ENCODE results near the gene DNASE1L3.

DNASE1L3 gene

GRCh38 chr3:58210761-58211460 is at the start of gene DNASE1L3:
Gene DNASE1L3, minus strand, starts transcription at chr3:58210972. Its CDS starts 66 bp downstream, at chr3:58210906.
- TF ChIP-seq GATA3 (IDR thresholded peaks at IDR 0.05; ENCODE audit: low read depth, low read length) = no peak
- TF ChIP-seq GATA2 (IDR thresholded peaks at IDR 0.05; ENCODE audit: low read depth, low read length) = no peak

- TF ChIP-seq GATA2 (IDR thresholded peaks at IDR 0.05; ENCODE audit: low read depth, low read length) (no peak), GATA3 (IDR thresholded peaks at IDR 0.05; ENCODE audit: low read depth, low read length) (no peak)
These were observed 49.5 kb upstream of the DNASE1L3 start for GRCh38 chr3:58260261-58260731.

GRCh38 chr3:58258392-58259055 is 47.8 kb upstream of the DNASE1L3 start:
- TF ChIP-seq GATA3 (IDR thresholded peaks at IDR 0.05; ENCODE audit: low read depth, low read length) (no peak), GATA2 (IDR thresholded peaks at IDR 0.05; ENCODE audit: low read depth, low read length) (no peak)

- no peak for TF ChIP-seq GATA2 (IDR thresholded peaks at IDR 0.05; ENCODE audit: low read depth, low read length)
- no peak for TF ChIP-seq GATA3 (IDR thresholded peaks at IDR 0.05; ENCODE audit: low read depth, low read length)
These were observed 45.7 kb upstream of the DNASE1L3 start for GRCh38 chr3:58256511-58256910.

GRCh38 chr3:58256061-58256460 is 45.3 kb upstream of the DNASE1L3 start:
- TF ChIP-seq GATA3 (IDR thresholded peaks at IDR 0.05; ENCODE audit: low read depth, low read length) (no peak), GATA2 (IDR thresholded peaks at IDR 0.05; ENCODE audit: low read depth, low read length) (no peak)

GRCh38 chr3:58254144-58254543 is 43.4 kb upstream of the DNASE1L3 start:
- no peak for TF ChIP-seq GATA2 (IDR thresholded peaks at IDR 0.05; ENCODE audit: low read depth, low read length)
- TF ChIP-seq GATA3 (IDR thresholded peaks at IDR 0.05; ENCODE audit: low read depth, low read length) = no peak

- TF ChIP-seq GATA2 (IDR thresholded peaks at IDR 0.05; ENCODE audit: low read depth, low read length) (no peak), GATA3 (IDR thresholded peaks at IDR 0.05; ENCODE audit: low read depth, low read length) (no peak)
These were observed 40.9 kb upstream of the DNASE1L3 start for GRCh38 chr3:58251631-58252035.

- no peak for TF ChIP-seq GATA3 (IDR thresholded peaks at IDR 0.05; ENCODE audit: low read depth, low read length)
These were observed 39.4 kb upstream of the DNASE1L3 start for GRCh38 chr3:58250093-58250707.

GRCh38 chr3:58249358-58250092 is 38.8 kb upstream of the DNASE1L3 start:
- no peak for TF ChIP-seq GATA2 (IDR thresholded peaks at IDR 0.05; ENCODE audit: low read depth, low read length)
- no peak for TF ChIP-seq GATA3 (IDR thresholded peaks at IDR 0.05; ENCODE audit: low read depth, low read length)

- TF ChIP-seq GATA3 (IDR thresholded peaks at IDR 0.05; ENCODE audit: low read depth, low read length) (no peak), GATA2 (IDR thresholded peaks at IDR 0.05; ENCODE audit: low read depth, low read length) (no peak)
These were observed 35.6 kb upstream of the DNASE1L3 start for GRCh38 chr3:58246148-58247047.

- no peak for TF ChIP-seq GATA2 (IDR thresholded peaks at IDR 0.05; ENCODE audit: low read depth, low read length)
- TF ChIP-seq GATA3 (IDR thresholded peaks at IDR 0.05; ENCODE audit: low read depth, low read length) = no peak
These were observed 33.3 kb upstream of the DNASE1L3 start for GRCh38 chr3:58243976-58244585.

- TF ChIP-seq GATA2 (IDR thresholded peaks at IDR 0.05; ENCODE audit: low read depth, low read length) (no peak), GATA3 (IDR thresholded peaks at IDR 0.05; ENCODE audit: low read depth, low read length) (no peak)
These were observed 31.6 kb upstream of the DNASE1L3 start for GRCh38 chr3:58242340-58242739.

Data from SH-SY5Y (cell line).